IPS-18a (cell line): Measurements from ENCODE around the gene ADI1.

Source experiments
- H3K27ac ChIP-seq: one replicate; pipeline ENCODE4 v1.5.1; 2013; ENCODE audit warnings: low read length
- H3K27me3 ChIP-seq: one replicate; pipeline ENCODE4 v1.6.1; 2013; ENCODE audit warnings: mild to moderate bottlenecking, low read length; ENCODE audit not compliant: control insufficient read depth, insufficient read depth
- H3K36me3 ChIP-seq: one replicate; pipeline ENCODE4 v1.6.1; 2013; ENCODE audit warnings: low read depth, low read length; ENCODE audit not compliant: control insufficient read depth
- H3K4me1 ChIP-seq: one replicate; pipeline ENCODE4 v1.6.1; 2013; ENCODE audit warnings: low read depth, low read length; ENCODE audit not compliant: control insufficient read depth
- H3K4me3 ChIP-seq: one replicate; pipeline ENCODE4 v1.5.1; 2013; ENCODE audit warnings: low read length
- H3K9ac ChIP-seq: one replicate; pipeline ENCODE4 v1.6.1; 2013; ENCODE audit warnings: mild to moderate bottlenecking, low read length, moderate library complexity
- H3K9me3 ChIP-seq: one replicate; pipeline ENCODE4 v1.6.1; 2013; ENCODE audit warnings: low read depth, low read length; ENCODE audit not compliant: control insufficient read depth

The ADI1 gene

DNA sequence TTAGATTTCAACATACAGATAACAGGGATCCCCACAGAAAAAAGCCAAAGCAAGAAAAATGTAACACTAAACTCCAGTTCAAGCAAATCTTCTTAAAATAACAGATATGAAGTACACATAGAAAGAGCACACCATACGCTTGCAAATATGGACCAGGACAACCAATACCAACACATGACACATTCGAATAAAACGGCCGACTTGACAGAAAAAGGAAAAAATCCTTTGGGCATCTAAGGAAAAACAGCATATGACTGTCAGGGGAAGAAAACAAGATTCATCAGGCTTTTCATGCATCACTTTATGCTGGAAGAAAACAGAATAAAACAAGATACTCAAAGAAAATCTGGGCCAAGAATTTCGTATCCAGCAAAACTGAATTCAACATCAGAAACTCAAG, 22.8 kb upstream of the ADI1 start:
- Histone ChIP-seq H3K9ac (no peak overlapping the region), H3K4me1 (no peaks in the 10 kb centered on the region), H3K27ac (no peak overlapping the region), H3K4me3 (no peak overlapping the region), H3K36me3 (peaks cover 62% of the 10 kb centered on the region), H3K9me3 (no peaks in the 10 kb centered on the region), H3K27me3 (no peaks in the 10 kb centered on the region)

DNA sequence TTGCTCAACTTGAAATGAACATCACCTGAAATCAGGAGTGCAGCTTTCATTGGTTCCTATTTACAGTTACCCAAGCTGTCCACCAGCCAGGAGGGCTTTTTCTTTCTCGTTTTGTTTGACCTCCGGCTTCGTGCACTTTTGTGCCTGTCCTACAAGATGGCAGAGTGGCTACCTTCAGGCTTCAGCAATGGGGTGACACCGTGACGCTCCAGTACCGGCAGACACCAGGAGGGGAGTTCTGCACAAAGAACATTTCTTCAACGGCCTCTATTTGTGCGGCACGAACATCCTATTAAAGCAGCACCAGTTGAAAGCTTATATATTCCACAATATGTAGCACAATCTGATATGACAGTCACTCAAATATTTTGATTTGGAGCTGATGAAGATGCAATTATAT, 20.5 kb upstream of the ADI1 start:
- H3K9ac ChIP-seq = no peak overlapping the region
- peaks cover 40% of the 10 kb centered on the region for H3K36me3 ChIP-seq
- H3K27ac ChIP-seq = no peak overlapping the region
- H3K27me3 ChIP-seq = no peaks in the 10 kb centered on the region
- H3K9me3 ChIP-seq = no peaks in the 10 kb centered on the region
- no peak overlapping the region for H3K4me3 ChIP-seq
- H3K4me1 ChIP-seq = no peaks in the 10 kb centered on the region

GRCh38 chr2:3536682-3537632, 17.6 kb upstream of the ADI1 start:
- H3K27me3 ChIP-seq = no peaks in the 10 kb centered on the region
- H3K9me3 ChIP-seq = no peaks in the 10 kb centered on the region
- no peak overlapping the region for H3K4me3 ChIP-seq
- no peaks in the 10 kb centered on the region for H3K4me1 ChIP-seq
- H3K27ac ChIP-seq = no peak overlapping the region
- peaks cover 15% of the 10 kb centered on the region for H3K36me3 ChIP-seq
- no peak overlapping the region for H3K9ac ChIP-seq

- Histone ChIP-seq H3K36me3 (peaks cover 7% of the 10 kb centered on the region), H3K9me3 (no peaks in the 10 kb centered on the region), H3K27ac (no peak overlapping the region), H3K4me1 (no peaks in the 10 kb centered on the region), H3K9ac (no peak overlapping the region), H3K27me3 (no peaks in the 10 kb centered on the region), H3K4me3 (no peak overlapping the region)
Measured at GRCh38 chr2:3535794-3536681, 16.7 kb upstream of the ADI1 start.

DNA sequence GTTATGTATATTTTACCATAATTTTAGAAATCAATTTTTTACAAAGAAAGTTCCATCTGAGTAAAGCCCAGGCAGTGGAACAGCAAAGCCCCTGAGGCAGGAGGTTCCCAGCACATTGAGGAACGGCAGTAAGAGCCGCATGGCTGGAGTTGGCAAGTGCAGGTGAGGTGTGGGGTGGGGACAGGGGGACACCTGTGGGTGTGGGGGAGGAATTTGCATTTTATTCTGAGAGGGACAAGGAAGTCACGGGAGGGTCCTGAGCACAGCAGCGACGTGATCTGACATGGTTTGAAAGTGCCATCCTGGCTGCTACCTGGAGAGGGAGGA, 16.1 kb upstream of the ADI1 start:
- no peaks in the 10 kb centered on the region for H3K27me3 ChIP-seq
- H3K4me3 ChIP-seq = no peak overlapping the region
- H3K9me3 ChIP-seq = no peaks in the 10 kb centered on the region
- no peaks in the 10 kb centered on the region for H3K4me1 ChIP-seq
- no peak overlapping the region for H3K27ac ChIP-seq
- no peak overlapping the region for H3K9ac ChIP-seq
- H3K36me3 ChIP-seq = peaks cover 7% of the 10 kb centered on the region

- no peak overlapping the region for H3K27ac ChIP-seq
Measured at GRCh38 chr2:3534251-3534814, 15.0 kb upstream of the ADI1 start.

GRCh38 chr2:3533836-3534235, 14.5 kb upstream of the ADI1 start:
- Histone ChIP-seq H3K4me3 (no peak overlapping the region), H3K27me3 (no peaks in the 10 kb centered on the region), H3K36me3 (no peaks in the 10 kb centered on the region), H3K27ac (no peak overlapping the region), H3K4me1 (no peaks in the 10 kb centered on the region), H3K9me3 (no peaks in the 10 kb centered on the region), H3K9ac (no peak overlapping the region)

More at GRCh38 chr2:3534251-3534814, 15.0 kb upstream of the ADI1 start:
- Histone ChIP-seq H3K4me1 (no peaks in the 10 kb centered on the region), H3K9ac (no peak overlapping the region), H3K36me3 (peaks cover 2% of the 10 kb centered on the region), H3K27me3 (no peaks in the 10 kb centered on the region), H3K4me3 (no peak overlapping the region), H3K9me3 (no peaks in the 10 kb centered on the region)

GRCh38 chr2:3532941-3533340, 13.6 kb upstream of the ADI1 start:
- Histone ChIP-seq H3K9ac (no peak overlapping the region), H3K4me3 (no peak overlapping the region), H3K27ac (no peak overlapping the region), H3K9me3 (no peaks in the 10 kb centered on the region), H3K27me3 (no peaks in the 10 kb centered on the region), H3K4me1 (no peaks in the 10 kb centered on the region), H3K36me3 (no peaks in the 10 kb centered on the region)

- H3K9me3 ChIP-seq = no peaks in the 10 kb centered on the region
- H3K9ac ChIP-seq = no peak overlapping the region
- H3K4me3 ChIP-seq = no peak overlapping the region
- no peaks in the 10 kb centered on the region for H3K27me3 ChIP-seq
- H3K4me1 ChIP-seq = no peaks in the 10 kb centered on the region
- no peak overlapping the region for H3K27ac ChIP-seq
- no peaks in the 10 kb centered on the region for H3K36me3 ChIP-seq
Measured at GRCh38 chr2:3529316-3530025, 10.1 kb upstream of the ADI1 start.

DNA sequence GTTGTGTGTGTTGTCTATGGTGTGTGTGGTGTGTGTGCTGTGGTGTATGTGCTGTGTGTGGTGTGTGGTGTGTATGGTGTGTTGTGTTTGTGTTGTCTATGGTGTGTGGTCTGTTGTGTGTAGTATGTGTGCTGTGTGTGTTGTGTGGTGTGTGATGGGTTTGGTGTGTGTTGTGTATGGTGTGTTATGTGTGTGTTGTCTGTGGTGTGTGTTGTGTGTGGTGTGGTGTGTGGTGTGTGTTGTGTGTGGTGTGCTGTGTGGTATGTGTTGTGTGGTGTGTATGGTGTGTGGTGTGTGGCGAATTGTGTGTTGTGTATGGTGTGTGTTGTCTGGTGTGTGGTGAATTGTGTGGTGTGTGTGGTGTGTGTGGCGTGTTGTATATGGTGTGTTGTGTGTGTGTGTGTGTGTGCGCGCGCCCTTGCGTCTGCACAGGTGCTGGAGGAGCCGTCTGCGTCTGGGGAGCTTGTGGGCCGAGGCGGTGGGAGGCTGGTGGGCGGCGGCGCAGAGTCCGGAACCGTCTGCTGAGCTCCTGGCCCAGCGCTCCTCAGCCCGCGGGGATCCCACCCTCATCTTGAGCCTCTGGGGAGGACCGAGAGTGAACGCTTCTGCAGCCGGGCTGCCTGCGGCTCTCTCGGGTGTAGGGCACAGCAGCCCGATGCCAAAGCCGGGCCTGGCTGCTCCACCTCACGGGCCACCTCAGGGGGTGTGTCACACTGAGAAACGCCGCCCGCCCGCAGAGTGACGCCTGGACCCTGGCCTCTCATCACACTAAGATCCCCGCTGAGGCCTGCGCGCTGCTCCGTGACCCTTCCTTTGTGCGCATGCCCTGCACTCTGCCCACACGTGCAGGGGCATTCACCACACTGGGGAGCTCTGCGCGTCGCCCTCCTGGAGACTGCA, 8.8 kb upstream of the ADI1 start:
- H3K9me3 ChIP-seq = no peaks in the 10 kb centered on the region
- no peak overlapping the region for H3K9ac ChIP-seq
- H3K36me3 ChIP-seq = no peaks in the 10 kb centered on the region
- H3K27ac ChIP-seq = no peak overlapping the region
- no peak overlapping the region for H3K4me3 ChIP-seq
- no peaks in the 10 kb centered on the region for H3K4me1 ChIP-seq
- H3K27me3 ChIP-seq = no peaks in the 10 kb centered on the region
